CD4-positive, CD25-positive, alpha-beta regulatory T cell (primary cell): ENCODE measurements around the gene IFIT1. TPM values are rescaled to one million over a fixed set of nuclear protein-coding genes. Genes with fewer than 3 reads are reported as not detected.
"Not testable (repeated sequence)": the region's sequence is repeated elsewhere in the genome, so short reads cannot be mapped to it uniquely, and the experiment has no call there.

Experiments used
- ATAC-seq, 2 donors: fragments of 150-1000 bp; cut with Tn5 transposase; one replicate each; pipeline ENCODE4 v1.10.0; 2021; ENCODE audit warnings: low read depth in 2 of 2, moderate number of reproducible peaks in 2 of 2, moderate library complexity in 1 of 2
- DNase-seq, 3 donors: peaks; one replicate each; pipeline versions ENCODE4 v3.0.0 to v3.0.0-alpha.2; 2012 to 2022; ENCODE audit warnings: mixed read lengths in 1 of 3
- H3K27ac ChIP-seq: one replicate; pipeline ENCODE4 v1.7.0; 2013; ENCODE audit warnings: mild to moderate bottlenecking, low read length; ENCODE audit not compliant: insufficient read depth, poor library complexity, severe bottlenecking
- H3K27me3 ChIP-seq: one replicate; pipeline ENCODE4 v1.7.0; 2013; ENCODE audit warnings: low read length; ENCODE audit not compliant: control insufficient read depth, insufficient read depth
- H3K36me3 ChIP-seq: one replicate; pipeline ENCODE4 v1.7.0; 2013; ENCODE audit warnings: mild to moderate bottlenecking, low read length, moderate library complexity; ENCODE audit not compliant: control insufficient read depth, insufficient read depth
- H3K4me1 ChIP-seq: 2 replicates; pipeline ENCODE4 v1.7.0; 2013; ENCODE audit warnings: mild to moderate bottlenecking, low read length; ENCODE audit not compliant: insufficient read depth, control insufficient read depth, poor library complexity, severe bottlenecking
- H3K4me3 ChIP-seq: one replicate; pipeline ENCODE4 v1.7.0; 2013; ENCODE audit warnings: low read depth, mild to moderate bottlenecking, low read length, moderate library complexity
- H3K9me3 ChIP-seq, 2 experiments: 1 replicate in 1 of 2; 2 replicates in 1 of 2; pipeline ENCODE4 v1.7.0; 2013; ENCODE audit warnings: low read length in 2 of 2, mild to moderate bottlenecking in 1 of 2, moderate library complexity in 1 of 2; ENCODE audit not compliant: control insufficient read depth in 2 of 2
- H3K27ac Mint-ChIP-seq, 3 donors: one replicate each; pipeline ENCODE4 v1.8.0; 2020 to 2022; ENCODE audit warnings: mild to moderate bottlenecking in 3 of 3, mixed read lengths in 3 of 3, moderate library complexity in 2 of 3
- H3K27me3 Mint-ChIP-seq: one replicate; pipeline ENCODE4 v1.8.0; 2022; ENCODE audit warnings: mild to moderate bottlenecking, mixed read lengths
- H3K36me3 Mint-ChIP-seq: one replicate; pipeline ENCODE4 v1.8.0; 2020; ENCODE audit warnings: mixed read lengths
- H3K4me1 Mint-ChIP-seq, 4 donors: one replicate each; pipeline ENCODE4 v1.8.0; 2020 to 2022; ENCODE audit warnings: mixed read lengths in 4 of 4, mild to moderate bottlenecking in 1 of 4
- H3K4me3 Mint-ChIP-seq, 4 donors: one replicate each; pipeline ENCODE4 v1.8.0; 2020 to 2022; ENCODE audit warnings: mild to moderate bottlenecking in 4 of 4, mixed read lengths in 4 of 4, moderate library complexity in 3 of 4
- H3K9me3 Mint-ChIP-seq, 7 donors: one replicate each; pipeline ENCODE4 v1.8.0; 2020 to 2022; ENCODE audit warnings: mixed read lengths in 7 of 7, mild to moderate bottlenecking in 3 of 7, moderate library complexity in 2 of 7
- polyA plus RNA-seq, 4 donors: library from polyadenylated mRNA; unstranded; fragments of 300-500 nt; fragmentation: Illumina TruSeq; gene quantifications; one replicate each; pipeline ENCODE4 v1.2.3, GENCODE V29; 2021
- total RNA-seq: library from RNA; stranded (reverse); gene quantifications from one replicate; pipeline ENCODE4 v1.2.3, GENCODE V29; 2022

The IFIT1 gene
- total and polyA plus RNA-seq, 5 donors from 2014 or later = 5.5 to 15.9 (median 6.1) TPM

GRCh38 chr10:89393898-89394297, 1.5 kb downstream of the IFIT1 start:
- H3K27ac ChIP-seq = no peak overlapping the region
- H3K9me3 ChIP-seq = no peaks in the 10 kb centered on the region
- no peaks in the 10 kb centered on the region for H3K27me3 ChIP-seq
- Mint-ChIP-seq H3K27me3 (no peaks in the 10 kb centered on the region), H3K27ac (no peak overlapping the region), H3K9me3 (no peaks in the 10 kb centered on the region), H3K4me1 (peaks cover 7 to 63% (median 48%) of the 10 kb centered on the region in 4 donors), H3K36me3 (peaks cover 16% of the 10 kb centered on the region), H3K4me3 (peak overlapping the region; percentile 33 to 95 (median 82))
- ATAC-seq = no peak
- H3K4me3 ChIP-seq = peak overlapping the region; percentile 54
- no peaks in the 10 kb centered on the region for H3K36me3 ChIP-seq
- H3K4me1 ChIP-seq = peaks cover 26% of the 10 kb centered on the region
- no peak for DNase-seq

GRCh38 chr10:89395141-89395540, 2.7 kb downstream of the IFIT1 start:
- peak overlapping the region in 3 of 4 donors; percentile 44 to 76 (median 61) for H3K4me3 Mint-ChIP-seq
- H3K27ac Mint-ChIP-seq = peak overlapping the region in 2 of 3 donors; percentile 34 to 88
- Histone ChIP-seq H3K4me3 (no peak overlapping the region), H3K9me3 (no peaks in the 10 kb centered on the region), H3K27me3 (no peaks in the 10 kb centered on the region), H3K4me1 (peaks cover 26% of the 10 kb centered on the region), H3K27ac (no peak overlapping the region), H3K36me3 (no peaks in the 10 kb centered on the region)
- H3K36me3 Mint-ChIP-seq = peaks cover 21% of the 10 kb centered on the region
- DNase-seq = no peak
- ATAC-seq = no peak
- peaks cover 8 to 75% (median 56%) of the 10 kb centered on the region in 4 donors for H3K4me1 Mint-ChIP-seq
- no peaks in the 10 kb centered on the region for H3K27me3 Mint-ChIP-seq
- H3K9me3 Mint-ChIP-seq = no peaks in the 10 kb centered on the region

GRCh38 chr10:89398003-89398749, 5.8 kb downstream of the IFIT1 start:
- Histone ChIP-seq H3K27ac (no peak overlapping the region), H3K4me1 (peaks cover 9% of the 10 kb centered on the region), H3K4me3 (no peak overlapping the region), H3K9me3 (no peaks in the 10 kb centered on the region), H3K27me3 (no peaks in the 10 kb centered on the region), H3K36me3 (peaks cover 9% of the 10 kb centered on the region)
- peak overlapping the region in 2 of 4 donors; percentile 8 to 51 for H3K4me3 Mint-ChIP-seq
- H3K27ac Mint-ChIP-seq = no peak overlapping the region
- peaks cover 11 to 74% (median 50%) of the 10 kb centered on the region in 4 donors for H3K4me1 Mint-ChIP-seq
- ATAC-seq = no peak
- DNase-seq = no peak
- H3K9me3 Mint-ChIP-seq = no peaks in the 10 kb centered on the region
- no peaks in the 10 kb centered on the region for H3K27me3 Mint-ChIP-seq
- H3K36me3 Mint-ChIP-seq = peaks cover 34% of the 10 kb centered on the region

GRCh38 chr10:89399956-89400355, 7.5 kb downstream of the IFIT1 start:
- peaks cover 0 to 1% (median 0%) of the 10 kb centered on the region in 7 donors for H3K9me3 Mint-ChIP-seq
- no peak overlapping the region for H3K4me3 Mint-ChIP-seq
- H3K36me3 Mint-ChIP-seq = peaks cover 47% of the 10 kb centered on the region

GRCh38 chr10:89403043-89403442, 10.6 kb downstream of the IFIT1 start:
- no peak overlapping the region for H3K27ac ChIP-seq
- no peak overlapping the region for H3K4me3 ChIP-seq
- H3K36me3 ChIP-seq = peaks cover 9% of the 10 kb centered on the region
- no peak for ATAC-seq
- no peak overlapping the region for H3K4me3 Mint-ChIP-seq
- no peak for DNase-seq
- no peaks in the 10 kb centered on the region for H3K4me1 ChIP-seq
- H3K4me1 Mint-ChIP-seq = peaks cover 14 to 50% (median 24%) of the 10 kb centered on the region in 4 donors
- H3K36me3 Mint-ChIP-seq = peaks cover 54% of the 10 kb centered on the region
- H3K27ac Mint-ChIP-seq = peak overlapping the region in 1 of 3 donors; percentile 68
- H3K27me3 ChIP-seq = no peaks in the 10 kb centered on the region
- no peaks in the 10 kb centered on the region for H3K9me3 ChIP-seq
- H3K27me3 Mint-ChIP-seq = no peaks in the 10 kb centered on the region
- H3K9me3 Mint-ChIP-seq = peaks cover 0 to 1% (median 0%) of the 10 kb centered on the region in 7 donors

More at GRCh38 chr10:89399956-89400355, 7.5 kb downstream of the IFIT1 start:
- Histone ChIP-seq H3K27ac (no peak overlapping the region), H3K4me1 (no peaks in the 10 kb centered on the region), H3K36me3 (peaks cover 9% of the 10 kb centered on the region), H3K27me3 (no peaks in the 10 kb centered on the region), H3K9me3 (no peaks in the 10 kb centered on the region), H3K4me3 (no peak overlapping the region)
- no peaks in the 10 kb centered on the region for H3K27me3 Mint-ChIP-seq
- no peak for DNase-seq
- H3K27ac Mint-ChIP-seq = no peak overlapping the region
- peaks cover 14 to 69% (median 42%) of the 10 kb centered on the region in 4 donors for H3K4me1 Mint-ChIP-seq
- ATAC-seq = no peak

DNA sequence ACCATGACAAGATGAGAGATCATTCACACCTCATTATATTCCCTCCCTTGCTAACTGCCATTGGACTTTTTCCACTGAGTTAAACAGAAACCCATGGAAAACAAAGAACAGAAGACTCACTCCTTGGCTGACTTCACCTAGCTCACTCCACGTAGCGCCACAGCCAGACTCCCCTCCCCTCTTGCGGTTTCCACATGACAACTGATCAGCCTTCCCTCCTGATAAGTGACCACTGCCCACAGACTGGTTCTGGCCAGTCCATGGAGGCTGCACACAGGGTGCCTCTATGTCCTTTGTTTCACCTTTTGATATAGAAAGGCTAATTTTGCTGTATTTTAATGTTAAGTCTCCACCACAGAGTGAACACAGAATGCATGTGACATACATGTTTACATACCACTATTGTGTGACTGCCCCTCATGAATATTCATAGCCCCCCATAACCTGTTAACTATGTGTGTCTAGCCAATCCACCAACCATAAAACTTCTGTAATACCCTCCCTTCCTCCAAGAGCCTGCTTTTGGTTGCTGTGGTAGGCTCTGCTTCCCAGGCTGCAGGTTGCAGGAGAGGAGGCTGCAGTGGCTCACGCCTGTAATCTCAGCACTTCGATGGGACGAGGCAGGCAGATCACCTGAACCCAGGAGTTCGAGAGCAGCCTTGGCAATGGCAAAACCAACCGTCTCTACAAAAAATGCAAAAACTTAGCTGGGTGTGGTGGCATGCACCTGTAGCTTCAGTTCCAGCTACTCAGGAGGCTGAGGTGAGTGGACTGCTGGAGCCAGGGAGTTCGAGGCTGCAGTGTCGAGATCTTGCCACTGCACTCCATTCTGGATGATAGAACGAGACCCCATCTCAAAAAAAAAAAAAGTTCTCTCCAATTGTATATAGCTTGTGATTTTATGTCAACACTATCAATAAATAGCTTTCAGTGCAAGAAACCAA, 12.0 kb downstream of the IFIT1 start:
- H3K36me3 Mint-ChIP-seq = peaks cover 54% of the 10 kb centered on the region
- no peaks in the 10 kb centered on the region for H3K27me3 Mint-ChIP-seq
- peaks cover 5 to 37% (median 14%) of the 10 kb centered on the region in 4 donors for H3K4me1 Mint-ChIP-seq
- H3K4me3 Mint-ChIP-seq = no peak overlapping the region
- Histone ChIP-seq H3K9me3 (no peaks in the 10 kb centered on the region), H3K27me3 (no peaks in the 10 kb centered on the region), H3K36me3 (peaks cover 9% of the 10 kb centered on the region), H3K27ac (no peak overlapping the region), H3K4me1 (no peaks in the 10 kb centered on the region), H3K4me3 (no peak overlapping the region)
- ATAC-seq (no peak), DNase-seq (no peak)
- peak overlapping the region in 2 of 3 donors; percentile 30 to 48 for H3K27ac Mint-ChIP-seq
- H3K9me3 Mint-ChIP-seq = peaks cover 0 to 1% (median 0%) of the 10 kb centered on the region in 7 donors

DNA sequence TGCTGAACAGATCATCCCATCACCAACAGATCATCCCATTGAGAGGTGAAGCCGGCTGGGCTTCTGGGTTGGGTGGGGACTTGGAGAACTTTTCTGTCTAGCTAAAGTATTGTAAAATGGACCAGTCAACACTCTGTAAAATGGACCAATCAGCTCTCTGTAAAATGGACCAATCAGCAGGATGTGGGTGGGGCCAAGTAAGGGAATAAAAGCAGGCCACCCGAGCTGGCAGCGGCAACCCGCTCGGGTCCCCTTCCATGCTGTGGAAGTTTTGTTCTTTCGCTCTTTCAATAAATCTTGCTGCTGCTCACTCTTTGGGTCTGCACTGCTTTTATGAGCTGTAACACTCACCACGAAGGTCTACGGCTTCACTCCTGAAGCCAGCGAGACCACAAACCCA, 13.8 kb downstream of the IFIT1 start:
- not testable (repeated sequence) for H3K4me1 ChIP-seq, H3K27me3 Mint-ChIP-seq, H3K27ac Mint-ChIP-seq, H3K4me3 Mint-ChIP-seq, DNase-seq, H3K4me3 ChIP-seq, H3K36me3 ChIP-seq, H3K9me3 Mint-ChIP-seq, H3K27ac ChIP-seq, H3K27me3 ChIP-seq, ATAC-seq, H3K9me3 ChIP-seq
- peaks cover 52% of the 10 kb centered on the region for H3K36me3 Mint-ChIP-seq
- H3K4me1 Mint-ChIP-seq = peaks cover 6 to 23% (median 18%) of the 10 kb centered on the region in 4 donors
